ENCODE data around the gene KCNK17. TPM values are rescaled to one million over a fixed set of nuclear protein-coding genes. Genes with fewer than 3 reads are reported as not detected.

KCNK17 gene
- total RNA-seq, 2 experiments from 2014 or later, result not detected

- ATAC-seq, result no peak
These were observed 47.4 kb downstream of the KCNK17 start for GRCh38 chr6:39266782-39267355.

GRCh38 chr6:39266375-39266774 is 47.8 kb downstream of the KCNK17 start:
- Mint-ChIP-seq H3K9me3 (no peaks in the 10 kb centered on the region), H3K27me3 (peaks cover 6% of the 10 kb centered on the region), H3K4me1 (ENCODE audit: low read depth) (peaks cover 14% of the 10 kb centered on the region), H3K27ac (no peak overlapping the region), H3K36me3 (ENCODE audit: low read depth) (no peaks in the 10 kb centered on the region), H3K4me3 (no peak overlapping the region)
- CTCF ChIA-PET, result interaction anchor here (1.5 to 2.0 kb wide), 2 partner anchors 11 to 36 kb away, joined by 4 to 5 read pairs; no protein-coding TSS in a partner anchor
- intact Hi-C loops (cut with micrococcal nuclease), result no loop called here
- TF ChIP-seq, protein P1, sequence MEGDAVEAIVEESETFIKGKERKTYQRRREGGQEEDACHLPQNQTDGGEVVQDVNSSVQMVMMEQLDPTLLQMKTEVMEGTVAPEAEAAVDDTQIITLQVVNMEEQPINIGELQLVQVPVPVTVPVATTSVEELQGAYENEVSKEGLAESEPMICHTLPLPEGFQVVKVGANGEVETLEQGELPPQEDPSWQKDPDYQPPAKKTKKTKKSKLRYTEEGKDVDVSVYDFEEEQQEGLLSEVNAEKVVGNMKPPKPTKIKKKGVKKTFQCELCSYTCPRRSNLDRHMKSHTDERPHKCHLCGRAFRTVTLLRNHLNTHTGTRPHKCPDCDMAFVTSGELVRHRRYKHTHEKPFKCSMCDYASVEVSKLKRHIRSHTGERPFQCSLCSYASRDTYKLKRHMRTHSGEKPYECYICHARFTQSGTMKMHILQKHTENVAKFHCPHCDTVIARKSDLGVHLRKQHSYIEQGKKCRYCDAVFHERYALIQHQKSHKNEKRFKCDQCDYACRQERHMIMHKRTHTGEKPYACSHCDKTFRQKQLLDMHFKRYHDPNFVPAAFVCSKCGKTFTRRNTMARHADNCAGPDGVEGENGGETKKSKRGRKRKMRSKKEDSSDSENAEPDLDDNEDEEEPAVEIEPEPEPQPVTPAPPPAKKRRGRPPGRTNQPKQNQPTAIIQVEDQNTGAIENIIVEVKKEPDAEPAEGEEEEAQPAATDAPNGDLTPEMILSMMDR (IDR thresholded peaks at IDR 0.05), result no peak
- POLR2A ChIA-PET, result no interaction called here
- ATAC-seq (no peak), DNase-seq (no peak)

More at GRCh38 chr6:39266782-39267355, 47.4 kb downstream of the KCNK17 start:
- CTCF ChIA-PET, result interaction anchor here (1.5 kb wide), 1 partner anchor 36 kb away, joined by 4 read pairs; no protein-coding TSS in a partner anchor
- no peak for DNase-seq
- intact Hi-C loops (cut with micrococcal nuclease), result no loop called here
- Mint-ChIP-seq H3K27me3 (peaks cover 3% of the 10 kb centered on the region), H3K9me3 (no peaks in the 10 kb centered on the region), H3K36me3 (ENCODE audit: low read depth) (no peaks in the 10 kb centered on the region), H3K4me1 (ENCODE audit: low read depth) (peaks cover 14% of the 10 kb centered on the region), H3K4me3 (no peak overlapping the region), H3K27ac (no peak overlapping the region)
- TF ChIP-seq, protein P1 (IDR thresholded peaks at IDR 0.05), result no peak
- POLR2A ChIA-PET, result no interaction called here

DNA sequence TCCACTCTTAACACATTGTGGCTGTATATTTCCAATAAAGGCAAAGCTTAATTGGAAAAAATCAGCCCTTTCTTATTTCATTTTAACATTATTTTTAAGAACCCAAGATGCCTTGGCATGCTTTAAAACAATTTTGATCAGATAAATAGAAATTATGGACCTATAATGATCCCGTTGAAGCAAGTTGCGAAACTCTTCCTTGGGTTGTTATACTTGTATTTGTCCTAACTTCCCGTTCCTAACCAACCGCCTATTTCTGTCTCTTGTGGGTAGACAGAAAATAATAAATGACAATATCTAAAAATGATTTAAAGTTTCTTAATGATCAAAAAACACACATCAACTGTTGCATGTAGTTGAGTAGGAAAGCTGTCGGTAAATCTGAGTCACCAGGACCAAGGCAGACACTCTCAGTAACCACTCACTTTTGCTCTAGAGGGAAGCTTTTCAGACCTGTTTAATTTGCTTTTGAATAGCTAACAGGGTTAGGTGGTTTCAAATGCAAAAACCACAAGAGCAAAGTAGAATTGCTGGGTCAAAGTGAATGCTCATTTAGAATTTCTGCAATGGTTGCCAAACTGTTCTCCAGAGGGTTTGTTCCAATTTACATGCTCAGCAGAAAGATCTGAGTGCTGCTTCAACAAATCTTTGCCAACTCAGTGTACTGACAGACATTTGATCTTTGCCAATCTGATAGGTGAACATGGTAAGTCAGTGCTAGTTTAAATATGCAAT is 50.7 kb downstream of the KCNK17 start:
- ChIA-PET CTCF (interaction anchor here (1.1 to 1.6 kb wide), 2 partner anchors 73 to 98 kb away, joined by 3 to 5 read pairs; no protein-coding TSS in a partner anchor), POLR2A (interaction anchor here (0.9 kb wide), 1 partner anchor 31 kb away, joined by 6 read pairs; no protein-coding TSS in a partner anchor)
- H3K9me3 Mint-ChIP-seq, result no peaks in the 10 kb centered on the region
- no peak overlapping the region for H3K27ac Mint-ChIP-seq
- ATAC-seq, result peak; percentile 94
- intact Hi-C loops (cut with micrococcal nuclease), result no loop called here
- TF ChIP-seq, protein P1 (IDR thresholded peaks at IDR 0.05), result no peak
- DNase-seq, result peak; percentile 56
- no peaks in the 10 kb centered on the region for H3K36me3 Mint-ChIP-seq (ENCODE audit: low read depth)
- H3K4me1 Mint-ChIP-seq (ENCODE audit: low read depth), result peaks cover 14% of the 10 kb centered on the region
- no peak overlapping the region for H3K4me3 Mint-ChIP-seq
- H3K27me3 Mint-ChIP-seq, result peaks cover 12% of the 10 kb centered on the region

GRCh38 chr6:39261751-39262150 is 52.5 kb downstream of the KCNK17 start:
- H3K4me1 Mint-ChIP-seq (ENCODE audit: low read depth), result peaks cover 13% of the 10 kb centered on the region
- no peak for DNase-seq
- no peaks in the 10 kb centered on the region for H3K36me3 Mint-ChIP-seq (ENCODE audit: low read depth)
- CTCF ChIA-PET, result interaction anchor here (0.6 kb wide), 1 partner anchor 231 kb away, joined by 3 read pairs; no protein-coding TSS in a partner anchor
- intact Hi-C loops (cut with micrococcal nuclease), result no loop called here
- no peak overlapping the region for H3K27ac Mint-ChIP-seq
- H3K4me3 Mint-ChIP-seq, result no peak overlapping the region
- H3K9me3 Mint-ChIP-seq, result no peaks in the 10 kb centered on the region
- no peak for ATAC-seq
- TF ChIP-seq, protein P1 (IDR thresholded peaks at IDR 0.05), result no peak
- POLR2A ChIA-PET, result no interaction called here
- peaks cover 12% of the 10 kb centered on the region for H3K27me3 Mint-ChIP-seq

DNA sequence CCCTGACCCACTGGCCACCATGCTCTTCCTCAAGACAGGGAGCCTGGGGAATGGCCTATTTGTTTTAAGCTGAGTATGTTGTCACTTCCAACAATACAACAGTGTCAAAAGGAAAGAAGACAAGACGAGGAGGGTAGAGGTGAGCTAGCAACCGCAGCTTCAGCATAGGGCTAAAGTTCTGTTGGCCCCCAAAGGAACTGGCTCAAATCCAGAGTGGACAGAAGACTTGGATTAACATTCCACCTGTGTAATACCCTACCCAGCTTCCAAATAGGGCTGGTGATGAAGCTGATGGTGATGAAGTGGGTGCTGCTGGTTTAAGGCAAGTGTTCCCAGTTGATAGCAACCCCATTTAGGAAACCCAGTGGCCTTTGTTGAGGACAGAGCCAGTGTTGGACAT is 53.3 kb downstream of the KCNK17 start:
- no peak overlapping the region for H3K4me3 Mint-ChIP-seq
- ChIA-PET CTCF (interaction anchor here (1.4 kb wide), 1 partner anchor 42 kb away, joined by 6 read pairs; no protein-coding TSS in a partner anchor), POLR2A (no interaction called here)
- peaks cover 18% of the 10 kb centered on the region for H3K4me1 Mint-ChIP-seq (ENCODE audit: low read depth)
- TF ChIP-seq, protein P1 (IDR thresholded peaks at IDR 0.05), result no peak
- intact Hi-C loops (cut with micrococcal nuclease), result no loop called here
- no peaks in the 10 kb centered on the region for H3K36me3 Mint-ChIP-seq (ENCODE audit: low read depth)
- no peaks in the 10 kb centered on the region for H3K9me3 Mint-ChIP-seq
- H3K27me3 Mint-ChIP-seq, result peaks cover 12% of the 10 kb centered on the region
- no peak for DNase-seq
- ATAC-seq, result no peak
- no peak overlapping the region for H3K27ac Mint-ChIP-seq

Measured in activated CD8-positive, alpha-beta T cell treated with anti-CD3 and anti-CD28 coated beads for 36 hours (primary cell).